Neural cell (in vitro differentiated cells): Measurements from ENCODE around the gene PPME1.

Experiments
- CTCF ChIP-seq: fragments of 450-650 bp; IDR thresholded peaks from 2 replicates; pipeline ENCODE4 v1.5.1; 2014; ENCODE audit warnings: antibody characterized with exemption, mild to moderate bottlenecking, moderate library complexity; ENCODE audit not compliant: poor library complexity, severe bottlenecking
- EP300 ChIP-seq: fragments of 450-650 bp; conservative IDR thresholded peaks from 2 replicates; pipeline ENCODE4 v1.6.1; 2014; ENCODE audit warnings: antibody characterized with exemption, mild to moderate bottlenecking, moderate library complexity; ENCODE audit not compliant: poor library complexity, severe bottlenecking
- EZH2 ChIP-seq: fragments of 200-600, 300-800 bp; shearing (Covaris generic), sonication (generic); IDR thresholded peaks from 2 replicates; pipeline ENCODE4 v1.6.1; 2014; ENCODE audit warnings: antibody characterized with exemption, low read length, borderline replicate concordance, mild to moderate bottlenecking; ENCODE audit not compliant: insufficient read depth, poor library complexity, severe bottlenecking
- MXI1 ChIP-seq: fragments of 450-650 bp; conservative IDR thresholded peaks from 2 replicates; pipeline ENCODE4 v1.6.1; 2014; ENCODE audit warnings: antibody characterized with exemption, mild to moderate bottlenecking; ENCODE audit not compliant: poor library complexity, severe bottlenecking
- POLR2AphosphoS5 ChIP-seq: IDR thresholded peaks from 2 replicates; pipeline ENCODE4 v1.6.1; 2012
- RAD21 ChIP-seq: fragments of 450-650 bp; conservative IDR thresholded peaks from 2 replicates; pipeline ENCODE4 v1.6.1; 2014; ENCODE audit warnings: antibody characterized with exemption, mild to moderate bottlenecking, moderate library complexity
- TAF1 ChIP-seq: IDR thresholded peaks from 2 replicates; pipeline ENCODE4 v1.6.1; 2012; ENCODE audit warnings: low read depth
- TF ChIP-seq, protein P1 (sequence below): IDR thresholded peaks from 2 replicates; pipeline ENCODE4 v1.6.1; 2012; ENCODE audit warnings: borderline replicate concordance

GRCh38 chr11:74147199-74147929 is 23.7 kb upstream of the PPME1 start:
- TF ChIP-seq CTCF (no peak), EZH2 (no peak), TAF1 (no peak), EP300 (no peak), MXI1 (no peak), POLR2AphosphoS5 (no peak), RAD21 (no peak)
- TF ChIP-seq, protein P1, sequence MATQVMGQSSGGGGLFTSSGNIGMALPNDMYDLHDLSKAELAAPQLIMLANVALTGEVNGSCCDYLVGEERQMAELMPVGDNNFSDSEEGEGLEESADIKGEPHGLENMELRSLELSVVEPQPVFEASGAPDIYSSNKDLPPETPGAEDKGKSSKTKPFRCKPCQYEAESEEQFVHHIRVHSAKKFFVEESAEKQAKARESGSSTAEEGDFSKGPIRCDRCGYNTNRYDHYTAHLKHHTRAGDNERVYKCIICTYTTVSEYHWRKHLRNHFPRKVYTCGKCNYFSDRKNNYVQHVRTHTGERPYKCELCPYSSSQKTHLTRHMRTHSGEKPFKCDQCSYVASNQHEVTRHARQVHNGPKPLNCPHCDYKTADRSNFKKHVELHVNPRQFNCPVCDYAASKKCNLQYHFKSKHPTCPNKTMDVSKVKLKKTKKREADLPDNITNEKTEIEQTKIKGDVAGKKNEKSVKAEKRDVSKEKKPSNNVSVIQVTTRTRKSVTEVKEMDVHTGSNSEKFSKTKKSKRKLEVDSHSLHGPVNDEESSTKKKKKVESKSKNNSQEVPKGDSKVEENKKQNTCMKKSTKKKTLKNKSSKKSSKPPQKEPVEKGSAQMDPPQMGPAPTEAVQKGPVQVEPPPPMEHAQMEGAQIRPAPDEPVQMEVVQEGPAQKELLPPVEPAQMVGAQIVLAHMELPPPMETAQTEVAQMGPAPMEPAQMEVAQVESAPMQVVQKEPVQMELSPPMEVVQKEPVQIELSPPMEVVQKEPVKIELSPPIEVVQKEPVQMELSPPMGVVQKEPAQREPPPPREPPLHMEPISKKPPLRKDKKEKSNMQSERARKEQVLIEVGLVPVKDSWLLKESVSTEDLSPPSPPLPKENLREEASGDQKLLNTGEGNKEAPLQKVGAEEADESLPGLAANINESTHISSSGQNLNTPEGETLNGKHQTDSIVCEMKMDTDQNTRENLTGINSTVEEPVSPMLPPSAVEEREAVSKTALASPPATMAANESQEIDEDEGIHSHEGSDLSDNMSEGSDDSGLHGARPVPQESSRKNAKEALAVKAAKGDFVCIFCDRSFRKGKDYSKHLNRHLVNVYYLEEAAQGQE: no peak
